ENCODE measurements around the gene ORC6. TPM values are rescaled to one million over a fixed set of nuclear protein-coding genes. Genes with fewer than 3 reads are reported as not detected.

ORC6 gene
- total and polyA plus RNA-seq, 2 experiments from 2014 or later: 7.8 to 10.7 TPM

DNA sequence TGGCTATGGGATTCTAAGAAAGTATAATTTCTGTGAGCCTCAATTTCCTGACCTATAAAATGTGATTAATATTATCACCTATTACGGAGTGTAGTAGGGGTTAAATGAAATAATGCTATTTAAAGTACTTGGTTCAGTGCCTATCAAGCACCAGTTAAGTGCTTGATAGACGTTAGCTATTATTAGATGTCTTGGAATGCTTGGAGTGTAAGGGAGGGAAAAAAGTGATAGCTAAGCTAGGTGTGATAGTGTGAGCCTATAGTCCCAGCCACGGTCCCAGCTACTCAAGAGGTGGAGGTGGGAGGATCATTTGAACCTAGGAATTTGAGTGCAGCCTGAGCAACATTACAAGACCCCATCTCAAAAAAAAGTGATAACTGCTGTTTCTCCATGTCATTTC, 7.5 kb downstream of the ORC6 start:
- no peak overlapping the region for H3K27ac ChIP-seq
- H3K9ac ChIP-seq: no peak overlapping the region
- H3K4me3 ChIP-seq: no peak overlapping the region
- H4K20me1 ChIP-seq (ENCODE audit: insufficient read depth): no peaks in the 10 kb centered on the region
- H3K4me2 ChIP-seq (ENCODE audit: unreplicated experiment): no peak overlapping the region
- H3F3A ChIP-seq (ENCODE audit: insufficient read depth): no peaks in the 10 kb centered on the region
- no peak overlapping the region for H2AFZ ChIP-seq
- DNase-seq: no peak
- no peaks in the 10 kb centered on the region for H3K36me3 ChIP-seq (ENCODE audit: low read depth)
- H3K27me3 ChIP-seq (replicated peaks; ENCODE audit: insufficient read depth): no peaks in the 10 kb centered on the region
- H3K4me1 ChIP-seq (ENCODE audit: insufficient read depth): no peaks in the 10 kb centered on the region
- peaks cover 13% of the 10 kb centered on the region for H3K79me2 ChIP-seq (ENCODE audit: insufficient read depth)
- no peaks in the 10 kb centered on the region for H3K9me2 ChIP-seq (ENCODE audit: insufficient read depth)
- TF ChIP-seq EZH2 (IDR thresholded peaks at IDR 0.05; ENCODE audit: insufficient read depth, poor library complexity, severe bottlenecking) (no peak), EZH2phosphoT487 (IDR thresholded peaks at IDR 0.05; ENCODE audit: insufficient read depth, low read depth) (no peak)
- WGBS, 2 experiments (ENCODE audit: low coverage in 1 of 2, low lambda C conversion rate in 2 of 2, missing lambda C conversion rate in 2 of 2): 94 to 97% methylated on average over 3 of the region's 3 CpGs
- in situ Hi-C loops (cut with MboI): no loop called here
- H3K9me3 ChIP-seq (ENCODE audit: low read depth): no peaks in the 10 kb centered on the region

DNA sequence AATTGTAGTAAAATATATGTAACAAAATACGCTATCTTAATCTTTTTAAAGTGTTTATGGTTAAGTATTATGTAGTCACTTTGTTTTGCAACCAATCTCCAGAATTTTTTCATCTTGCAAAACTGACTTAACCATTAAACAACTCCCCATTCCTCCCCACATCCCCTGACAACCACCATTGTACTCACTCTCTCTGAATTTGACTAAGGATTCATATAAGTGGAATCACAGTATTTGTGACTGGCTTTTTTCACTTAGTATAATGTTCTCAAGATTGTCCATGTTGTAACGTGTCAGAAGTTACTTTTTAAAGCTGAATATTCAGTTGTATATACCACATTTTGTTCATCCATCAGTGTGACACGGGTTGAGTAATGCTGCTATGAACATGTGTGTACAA, 10.6 kb downstream of the ORC6 start:
- Histone ChIP-seq H3K36me3 (ENCODE audit: low read depth) (no peaks in the 10 kb centered on the region), H3K9ac (no peak overlapping the region), H3F3A (ENCODE audit: insufficient read depth) (no peaks in the 10 kb centered on the region), H3K9me2 (ENCODE audit: insufficient read depth) (no peaks in the 10 kb centered on the region), H3K4me2 (ENCODE audit: unreplicated experiment) (no peak overlapping the region), H3K4me1 (ENCODE audit: insufficient read depth) (no peaks in the 10 kb centered on the region), H3K27me3 (replicated peaks; ENCODE audit: insufficient read depth) (no peaks in the 10 kb centered on the region), H3K9me3 (ENCODE audit: low read depth) (no peaks in the 10 kb centered on the region), H3K4me3 (no peak overlapping the region), H2AFZ (no peak overlapping the region), H3K27ac (no peak overlapping the region), H4K20me1 (ENCODE audit: insufficient read depth) (no peaks in the 10 kb centered on the region), H3K79me2 (ENCODE audit: insufficient read depth) (no peaks in the 10 kb centered on the region)
- 96 to 97% methylated on average over 3 of the region's 3 CpGs for WGBS, 2 experiments (ENCODE audit: low coverage in 1 of 2, low lambda C conversion rate in 2 of 2, missing lambda C conversion rate in 2 of 2)
- TF ChIP-seq EZH2 (IDR thresholded peaks at IDR 0.05; ENCODE audit: insufficient read depth, poor library complexity, severe bottlenecking) (no peak), EZH2phosphoT487 (IDR thresholded peaks at IDR 0.05; ENCODE audit: insufficient read depth, low read depth) (no peak)
- DNase-seq: no peak
- in situ Hi-C loops (cut with MboI): no loop called here

- H3K27ac ChIP-seq: no peak overlapping the region
- no peak overlapping the region for H2AFZ ChIP-seq
- no peaks in the 10 kb centered on the region for H3K79me2 ChIP-seq (ENCODE audit: insufficient read depth)
- H3F3A ChIP-seq (ENCODE audit: insufficient read depth): no peaks in the 10 kb centered on the region
- no peak overlapping the region for H3K4me3 ChIP-seq
- no peak overlapping the region for H3K4me2 ChIP-seq (ENCODE audit: unreplicated experiment)
- H3K9ac ChIP-seq: no peak overlapping the region
- H3K27me3 ChIP-seq (replicated peaks; ENCODE audit: insufficient read depth): no peaks in the 10 kb centered on the region
- TF ChIP-seq EZH2 (IDR thresholded peaks at IDR 0.05; ENCODE audit: insufficient read depth, poor library complexity, severe bottlenecking) (no peak), EZH2phosphoT487 (IDR thresholded peaks at IDR 0.05; ENCODE audit: insufficient read depth, low read depth) (no peak)
- H3K9me3 ChIP-seq (ENCODE audit: low read depth): no peaks in the 10 kb centered on the region
- H4K20me1 ChIP-seq (ENCODE audit: insufficient read depth): no peaks in the 10 kb centered on the region
- 93 to 98% methylated on average over 4 of the region's 4 CpGs for WGBS, 2 experiments (ENCODE audit: low coverage in 1 of 2, low lambda C conversion rate in 2 of 2, missing lambda C conversion rate in 2 of 2)
- no peak for DNase-seq
- in situ Hi-C loops (cut with MboI): no loop called here
- H3K9me2 ChIP-seq (ENCODE audit: insufficient read depth): no peaks in the 10 kb centered on the region
- no peaks in the 10 kb centered on the region for H3K4me1 ChIP-seq (ENCODE audit: insufficient read depth)
- H3K36me3 ChIP-seq (ENCODE audit: low read depth): no peaks in the 10 kb centered on the region
Observed at GRCh38 chr16:46701615-46702014, 12.2 kb downstream of the ORC6 start.

DNA sequence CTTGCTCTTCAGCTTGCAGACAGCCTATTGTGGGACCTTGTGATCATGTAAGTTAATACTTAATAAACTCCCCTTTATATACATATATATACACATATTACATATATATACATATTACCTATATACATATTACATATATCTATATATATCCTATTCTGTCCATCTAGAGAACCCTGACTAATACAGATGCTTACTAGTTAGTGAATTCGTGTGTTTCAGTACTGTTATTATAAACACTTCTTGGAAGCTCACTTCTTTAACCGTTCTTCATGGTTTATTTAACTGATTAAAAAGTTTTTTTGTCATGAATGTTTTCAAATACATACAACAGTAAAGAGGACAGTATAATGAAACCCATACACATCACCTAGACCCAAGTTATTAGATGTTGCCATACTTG, 12.6 kb downstream of the ORC6 start:
- H3K4me1 ChIP-seq (ENCODE audit: insufficient read depth): no peaks in the 10 kb centered on the region
- no peak overlapping the region for H3K4me3 ChIP-seq
- no peaks in the 10 kb centered on the region for H3F3A ChIP-seq (ENCODE audit: insufficient read depth)
- H3K27me3 ChIP-seq (replicated peaks; ENCODE audit: insufficient read depth): no peaks in the 10 kb centered on the region
- no peaks in the 10 kb centered on the region for H4K20me1 ChIP-seq (ENCODE audit: insufficient read depth)
- no peak for DNase-seq
- no peak overlapping the region for H2AFZ ChIP-seq
- in situ Hi-C loops (cut with MboI): no loop called here
- H3K9ac ChIP-seq: no peak overlapping the region
- H3K9me2 ChIP-seq (ENCODE audit: insufficient read depth): no peaks in the 10 kb centered on the region
- H3K27ac ChIP-seq: no peak overlapping the region
- 91 to 95% methylated on average over 2 of the region's 2 CpGs for WGBS, 2 experiments (ENCODE audit: low coverage in 1 of 2, low lambda C conversion rate in 2 of 2, missing lambda C conversion rate in 2 of 2)
- no peaks in the 10 kb centered on the region for H3K79me2 ChIP-seq (ENCODE audit: insufficient read depth)
- no peak overlapping the region for H3K4me2 ChIP-seq (ENCODE audit: unreplicated experiment)
- no peak for TF ChIP-seq EZH2phosphoT487 (IDR thresholded peaks at IDR 0.05; ENCODE audit: insufficient read depth, low read depth)
- no peak for TF ChIP-seq EZH2 (IDR thresholded peaks at IDR 0.05; ENCODE audit: insufficient read depth, poor library complexity, severe bottlenecking)
- no peaks in the 10 kb centered on the region for H3K9me3 ChIP-seq (ENCODE audit: low read depth)
- H3K36me3 ChIP-seq (ENCODE audit: low read depth): no peaks in the 10 kb centered on the region

GRCh38 chr16:46706642-46707041, 17.2 kb downstream of the ORC6 start:
- in situ Hi-C loops (cut with MboI): no loop called here
- no peaks in the 10 kb centered on the region for H3F3A ChIP-seq (ENCODE audit: insufficient read depth)
- H3K27me3 ChIP-seq (replicated peaks; ENCODE audit: insufficient read depth): no peaks in the 10 kb centered on the region
- no peak overlapping the region for H3K9ac ChIP-seq
- no peaks in the 10 kb centered on the region for H3K79me2 ChIP-seq (ENCODE audit: insufficient read depth)
- H3K4me1 ChIP-seq (ENCODE audit: insufficient read depth): no peaks in the 10 kb centered on the region
- no peak overlapping the region for H3K27ac ChIP-seq
- no peaks in the 10 kb centered on the region for H4K20me1 ChIP-seq (ENCODE audit: insufficient read depth)
- WGBS, 2 experiments (ENCODE audit: low coverage in 1 of 2, low lambda C conversion rate in 2 of 2, missing lambda C conversion rate in 2 of 2): 0% methylated on average over 1 of the region's 1 CpG
- H3K36me3 ChIP-seq (ENCODE audit: low read depth): no peaks in the 10 kb centered on the region
- no peaks in the 10 kb centered on the region for H3K9me3 ChIP-seq (ENCODE audit: low read depth)
- no peaks in the 10 kb centered on the region for H3K9me2 ChIP-seq (ENCODE audit: insufficient read depth)
- H3K4me3 ChIP-seq: no peak overlapping the region
- TF ChIP-seq EZH2 (IDR thresholded peaks at IDR 0.05; ENCODE audit: insufficient read depth, poor library complexity, severe bottlenecking): no peak
- TF ChIP-seq EZH2phosphoT487 (IDR thresholded peaks at IDR 0.05; ENCODE audit: insufficient read depth, low read depth): no peak
- H2AFZ ChIP-seq: no peak overlapping the region
- H3K4me2 ChIP-seq (ENCODE audit: unreplicated experiment): no peak overlapping the region
- no peak for DNase-seq

Measured in GM23248 (cell line).